22Rv1 (cell line): ENCODE results near the gene MEGF11.

Experiments
- CTCF ChIP-seq: fragments of 450-650 bp; IDR thresholded peaks from 2 replicates; pipeline ENCODE4 v1.5.1; 2017; ENCODE audit warnings: mild to moderate bottlenecking
- ZFX ChIP-seq: fragments of 450-650 bp; IDR thresholded peaks from 2 replicates; pipeline ENCODE4 v1.6.1; 2017; ENCODE audit warnings: antibody characterized with exemption, borderline replicate concordance

GRCh38 chr15:66100761-66101160 lies 152.8 kb downstream of the MEGF11 start:
- TF ChIP-seq CTCF (no peak), ZFX (no peak)
